Measurements from ENCODE around the gene RBMS2. TPM values are rescaled to one million over a fixed set of nuclear protein-coding genes. Genes with fewer than 3 reads are reported as not detected.

RBMS2 gene
- total RNA-seq, 4 donors from 2014 or later: 4.1 to 11.0 (median 5.4) TPM

DNA sequence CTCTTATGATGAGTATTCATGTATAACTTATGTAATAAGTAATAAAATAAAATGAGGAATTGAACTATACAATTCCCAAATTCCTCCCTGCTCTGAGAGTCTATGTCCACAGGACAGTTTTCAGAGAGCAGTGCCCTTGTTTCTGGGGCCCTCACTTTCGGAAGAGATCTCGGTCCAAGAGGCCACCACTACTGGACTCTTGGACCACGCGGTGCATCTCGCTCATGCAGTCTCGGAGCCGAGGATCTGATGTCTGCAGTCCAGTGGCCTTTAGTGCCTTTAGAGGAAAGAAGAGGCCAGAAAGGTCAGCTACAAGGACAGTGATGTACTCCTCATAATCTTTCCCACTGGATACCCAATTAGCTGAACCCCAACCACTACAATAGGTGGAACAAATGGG, 42.0 kb upstream of the RBMS2 start:
- Histone ChIP-seq H3K27ac (no peak overlapping the region), H3K36me3 (no peaks in the 10 kb centered on the region), H3K27me3 (no peaks in the 10 kb centered on the region), H3K4me3 (no peak overlapping the region), H3K4me1 (no peaks in the 10 kb centered on the region), H3K9me3 (no peaks in the 10 kb centered on the region)
- TF ChIP-seq, protein P1, sequence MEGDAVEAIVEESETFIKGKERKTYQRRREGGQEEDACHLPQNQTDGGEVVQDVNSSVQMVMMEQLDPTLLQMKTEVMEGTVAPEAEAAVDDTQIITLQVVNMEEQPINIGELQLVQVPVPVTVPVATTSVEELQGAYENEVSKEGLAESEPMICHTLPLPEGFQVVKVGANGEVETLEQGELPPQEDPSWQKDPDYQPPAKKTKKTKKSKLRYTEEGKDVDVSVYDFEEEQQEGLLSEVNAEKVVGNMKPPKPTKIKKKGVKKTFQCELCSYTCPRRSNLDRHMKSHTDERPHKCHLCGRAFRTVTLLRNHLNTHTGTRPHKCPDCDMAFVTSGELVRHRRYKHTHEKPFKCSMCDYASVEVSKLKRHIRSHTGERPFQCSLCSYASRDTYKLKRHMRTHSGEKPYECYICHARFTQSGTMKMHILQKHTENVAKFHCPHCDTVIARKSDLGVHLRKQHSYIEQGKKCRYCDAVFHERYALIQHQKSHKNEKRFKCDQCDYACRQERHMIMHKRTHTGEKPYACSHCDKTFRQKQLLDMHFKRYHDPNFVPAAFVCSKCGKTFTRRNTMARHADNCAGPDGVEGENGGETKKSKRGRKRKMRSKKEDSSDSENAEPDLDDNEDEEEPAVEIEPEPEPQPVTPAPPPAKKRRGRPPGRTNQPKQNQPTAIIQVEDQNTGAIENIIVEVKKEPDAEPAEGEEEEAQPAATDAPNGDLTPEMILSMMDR (IDR thresholded peaks at IDR 0.05 in 4 of 5, conservative IDR thresholded peaks at IDR 0.05 in 1 of 5): no peak
- no peak for TF ChIP-seq POLR2A (IDR thresholded peaks at IDR 0.05)
- ATAC-seq (no peak), DNase-seq (no peak)
- intact Hi-C loops (cut with DNase I; ENCODE audit: low total_unique reads) (no loop called here), in situ Hi-C loops (cut with MboI; ENCODE audit: low sequenced_read_pairs in 4 of 4) (no loop called here)

DNA sequence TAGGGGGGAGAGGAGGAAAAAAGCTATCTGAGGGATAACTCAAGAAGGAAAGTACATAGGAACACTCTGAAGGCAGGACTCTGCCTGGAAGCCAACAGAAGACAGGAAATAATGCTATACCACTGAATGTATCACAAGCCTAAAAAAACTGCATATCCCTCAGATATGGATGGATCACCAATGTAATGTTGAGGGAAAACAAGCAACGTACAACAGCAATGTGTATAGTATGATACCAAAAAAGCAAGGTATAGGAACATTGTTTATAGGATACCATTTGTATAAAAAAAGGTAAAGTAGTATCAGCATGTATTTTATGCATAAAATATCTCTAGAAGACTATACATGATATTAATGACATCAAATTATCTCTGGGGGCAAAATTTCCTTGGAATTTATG, 37.1 kb upstream of the RBMS2 start:
- intact Hi-C loops (cut with DNase I; ENCODE audit: low total_unique reads): no loop called here
- peaks cover 5 to 18% of the 10 kb centered on the region in 2 donors for H3K4me1 ChIP-seq
- ATAC-seq (no peak), DNase-seq (no peak)
- H3K36me3 ChIP-seq: no peaks in the 10 kb centered on the region
- TF ChIP-seq, protein P1 (IDR thresholded peaks at IDR 0.05 in 4 of 5, conservative IDR thresholded peaks at IDR 0.05 in 1 of 5): no peak
- TF ChIP-seq POLR2A (IDR thresholded peaks at IDR 0.05): no peak
- no peak overlapping the region for H3K27ac ChIP-seq
- in situ Hi-C loops (cut with MboI; ENCODE audit: low sequenced_read_pairs in 4 of 4): no loop called here
- H3K4me3 ChIP-seq: no peak overlapping the region
- H3K27me3 ChIP-seq: peaks cover 2 to 11% (median 6%) of the 10 kb centered on the region in 3 donors
- H3K9me3 ChIP-seq: no peaks in the 10 kb centered on the region

DNA sequence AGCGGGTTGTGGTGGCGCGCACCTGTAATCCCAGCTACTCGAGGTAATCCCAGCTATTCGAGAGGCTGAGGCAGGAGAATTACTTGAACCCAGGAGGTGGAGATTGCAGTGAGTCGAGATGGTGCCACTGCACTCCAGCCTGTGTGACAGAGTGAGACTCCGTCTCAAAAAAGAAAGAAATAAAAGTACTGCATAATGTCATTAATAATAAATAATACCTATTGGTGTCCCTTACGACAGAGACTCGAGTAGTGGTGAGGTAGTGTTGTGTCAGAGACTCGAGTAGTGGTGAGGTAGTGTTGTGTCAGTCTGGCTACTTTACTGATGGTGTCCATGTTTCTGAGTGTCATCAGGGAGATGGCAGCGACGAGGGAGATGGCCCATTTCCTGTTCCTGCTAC, 34.9 kb upstream of the RBMS2 start:
- DNase-seq (no peak), ATAC-seq (no peak)
- in situ Hi-C loops (cut with MboI; ENCODE audit: low sequenced_read_pairs in 4 of 4) (no loop called here), intact Hi-C loops (cut with DNase I; ENCODE audit: low total_unique reads) (no loop called here)
- Histone ChIP-seq H3K9me3 (no peaks in the 10 kb centered on the region), H3K4me3 (no peak overlapping the region), H3K4me1 (peaks cover 5 to 18% of the 10 kb centered on the region in 2 donors), H3K27me3 (peaks cover 16 to 31% (median 25%) of the 10 kb centered on the region in 3 donors), H3K36me3 (no peaks in the 10 kb centered on the region), H3K27ac (no peak overlapping the region)
- no peak for TF ChIP-seq POLR2A (IDR thresholded peaks at IDR 0.05)
- TF ChIP-seq, protein P1 (IDR thresholded peaks at IDR 0.05 in 4 of 5, conservative IDR thresholded peaks at IDR 0.05 in 1 of 5): no peak

DNA sequence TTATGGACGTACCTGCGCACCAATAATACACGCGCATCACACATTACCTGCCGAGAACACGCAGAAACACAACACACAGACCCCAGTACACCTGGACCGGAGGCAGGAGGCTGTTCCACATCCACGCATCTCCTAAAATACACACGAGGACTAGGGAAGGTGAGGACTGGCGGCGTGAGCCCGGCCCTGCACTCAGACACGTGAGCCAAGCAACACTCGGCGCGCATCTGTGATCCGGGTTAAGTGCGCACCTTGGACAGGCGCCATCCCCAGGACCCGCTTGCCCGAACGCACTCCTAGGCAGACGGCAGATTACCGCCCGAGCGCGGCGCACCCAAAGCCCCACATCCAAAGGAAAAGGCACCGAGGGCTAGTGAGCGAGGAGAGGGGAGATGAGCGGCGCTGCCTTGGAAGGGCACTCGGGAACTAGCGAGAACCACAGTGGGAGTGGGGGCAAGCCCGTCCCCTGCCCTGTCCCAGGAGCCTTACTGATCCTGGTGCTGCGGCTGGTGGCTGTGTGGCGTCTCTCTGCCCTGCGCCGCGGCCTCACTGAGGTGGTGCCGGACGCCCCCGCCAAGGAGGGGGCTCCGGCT, 34.1 kb upstream of the RBMS2 start:
- Histone ChIP-seq H3K36me3 (no peaks in the 10 kb centered on the region), H3K4me3 (peak overlapping the region; percentile 62 to 74 (median 69)), H3K9me3 (no peaks in the 10 kb centered on the region), H3K4me1 (peaks cover 5 to 18% of the 10 kb centered on the region in 2 donors), H3K27me3 (peaks cover 16 to 34% (median 28%) of the 10 kb centered on the region in 3 donors), H3K27ac (no peak overlapping the region)
- in situ Hi-C loops (cut with MboI; ENCODE audit: low sequenced_read_pairs in 4 of 4): no loop called here
- TF ChIP-seq, protein P1 (IDR thresholded peaks at IDR 0.05 in 4 of 5, conservative IDR thresholded peaks at IDR 0.05 in 1 of 5): no peak
- intact Hi-C loops (cut with DNase I; ENCODE audit: low total_unique reads): no loop called here
- DNase-seq (no peak), ATAC-seq (peak; percentile 28 to 31)
